TTC549 (cell line): ENCODE results near the gene MYPN.
"Not testable (repeated sequence)": the region's sequence is repeated elsewhere in the genome, so short reads cannot be mapped to it uniquely, and the experiment has no call there.

Experiments
- FAIRE-seq: peaks from 2 replicates; lab custom pipeline; 2012; peaks lifted over from hg19 to GRCh38; lab: Jason Lieb, UNC

The MYPN gene

DNA sequence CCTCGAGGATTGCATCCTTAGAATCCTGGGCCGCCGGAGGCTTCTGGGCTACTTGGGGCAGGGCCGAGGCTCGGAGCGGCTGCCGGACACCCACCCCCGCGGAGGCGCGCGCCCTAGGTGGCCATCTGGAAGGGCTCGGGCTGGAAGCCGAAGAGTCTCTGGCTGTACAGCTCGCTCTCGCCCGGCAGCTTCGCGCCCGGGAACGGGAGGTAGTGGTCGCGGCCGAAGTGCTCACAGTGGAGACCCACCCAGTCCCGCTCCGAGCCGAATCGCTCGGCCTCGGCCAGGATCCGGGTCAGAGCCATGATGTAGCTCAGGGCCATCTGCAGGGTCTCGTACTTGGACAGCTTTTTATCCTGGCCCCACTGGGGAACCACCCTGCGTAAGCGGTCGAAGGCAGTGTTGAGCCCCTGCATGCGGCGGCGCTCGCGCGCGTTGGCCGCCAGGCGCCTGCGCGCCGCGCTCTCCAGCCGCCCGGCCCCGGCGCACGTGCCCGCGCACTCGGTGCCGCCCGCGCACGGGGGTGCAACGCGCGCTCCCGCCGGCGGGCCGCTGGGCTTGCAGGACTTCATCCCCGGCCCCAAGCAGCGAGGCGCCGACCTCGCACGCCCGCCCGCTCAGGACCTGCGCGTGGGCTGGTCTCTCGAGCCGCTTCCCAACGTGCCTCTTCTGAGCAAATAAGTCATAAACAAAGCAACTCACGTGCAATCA lies 122.0 kb downstream of the MYPN start:
- no peak for FAIRE-seq

DNA sequence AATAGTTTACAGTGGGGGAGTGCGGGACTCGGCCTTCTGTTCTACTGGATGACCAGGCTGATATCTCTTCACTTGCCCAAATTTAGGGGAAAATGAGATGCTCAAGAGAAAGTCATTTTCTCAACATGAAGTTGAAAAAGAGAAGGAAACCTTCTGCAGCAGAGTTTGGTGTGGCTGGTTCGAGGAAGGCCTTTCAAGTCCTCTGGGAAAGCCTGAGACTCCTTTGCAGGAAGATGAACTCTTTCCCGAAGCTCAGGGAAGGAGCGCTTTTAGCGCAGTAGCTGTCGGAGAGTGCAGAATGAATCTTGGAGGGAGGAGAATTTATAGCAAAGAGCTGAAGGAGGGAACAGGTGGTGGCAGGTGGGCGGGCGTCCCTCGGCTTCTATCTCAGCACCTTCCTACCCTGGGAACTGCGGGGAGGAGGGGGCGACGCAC lies 122.5 kb downstream of the MYPN start, which contains the start of gene ATOH7:
Gene ATOH7, minus strand, starts transcription at position 297 of the 435 bp plus-strand sequence. CDS start 436 bp downstream, outside the sequence.
- FAIRE-seq: no peak

DNA sequence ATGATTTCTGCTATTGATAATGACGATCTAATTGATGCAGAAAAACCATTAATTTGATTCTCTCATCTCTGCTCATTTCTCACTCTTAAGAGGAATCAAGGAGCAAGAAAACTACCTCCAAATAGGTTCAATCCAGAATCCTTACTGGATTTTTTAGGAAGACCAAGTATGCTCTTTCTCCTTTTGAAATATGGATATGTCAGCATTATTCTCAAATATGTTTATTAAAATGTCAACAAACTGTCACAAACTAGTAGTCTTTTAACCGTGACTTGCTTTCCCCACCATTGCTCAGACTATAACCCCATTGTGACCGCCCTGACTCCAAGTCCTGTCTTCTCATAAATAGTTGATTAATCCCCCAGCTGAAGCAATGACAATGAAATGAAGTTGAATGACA lies 123.8 kb downstream of the MYPN start:
- FAIRE-seq: no peak

DNA sequence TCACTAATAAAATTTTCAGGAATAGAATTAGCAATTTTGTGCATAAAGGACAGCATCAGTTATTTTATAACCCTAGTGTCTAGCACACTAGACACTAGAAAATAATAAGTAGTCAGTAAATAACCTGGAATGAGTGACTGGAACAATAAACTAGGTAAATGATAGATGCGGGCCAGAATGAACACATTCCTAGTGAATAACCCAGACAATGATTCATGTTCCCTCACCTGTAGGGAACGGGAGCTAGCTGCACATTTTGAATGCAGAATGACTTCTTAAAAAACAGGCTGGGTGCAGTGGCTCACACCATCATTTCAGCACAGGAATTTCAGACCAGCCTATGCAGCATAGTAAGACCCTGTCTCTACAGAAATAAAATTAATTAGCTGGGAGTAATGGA lies 125.8 kb downstream of the MYPN start:
- no peak for FAIRE-seq

DNA sequence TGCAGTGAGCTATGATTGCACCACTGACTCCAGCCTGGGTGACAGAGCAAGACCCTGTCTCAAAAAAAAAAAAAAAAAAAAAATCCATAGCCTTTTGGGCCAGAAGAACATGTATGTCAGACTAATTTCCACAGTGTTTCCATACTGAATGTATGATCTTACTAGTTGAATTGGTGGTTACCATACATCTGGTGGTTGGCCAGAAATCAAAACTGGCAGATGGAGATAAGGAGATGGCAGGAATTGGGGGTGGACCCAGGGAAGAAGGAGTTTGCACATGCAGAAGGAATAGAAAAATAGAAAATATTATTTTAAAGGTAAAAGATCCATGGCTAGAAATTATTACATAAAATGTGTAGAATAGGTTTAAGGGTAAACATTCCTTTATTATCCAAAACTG lies 126.3 kb downstream of the MYPN start:
- FAIRE-seq: no peak

DNA sequence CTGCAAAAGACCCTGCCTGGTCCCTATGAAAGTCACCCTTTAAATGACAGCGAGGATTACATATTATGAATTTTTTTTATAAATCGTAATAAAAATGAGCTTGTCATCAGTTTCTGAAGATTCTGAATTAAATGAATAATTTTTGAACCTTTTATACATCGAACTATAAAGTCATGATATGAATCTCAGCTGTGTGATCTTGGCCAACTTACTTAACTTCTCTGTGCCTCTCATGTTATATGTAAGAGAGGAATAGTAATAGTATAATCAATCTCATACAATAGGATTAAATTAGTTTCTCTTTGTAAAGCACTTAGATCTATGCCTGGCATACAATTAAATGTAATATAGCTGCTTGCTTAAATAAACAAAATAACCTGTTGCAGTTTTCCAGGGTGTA lies 127.9 kb downstream of the MYPN start:
- no peak for FAIRE-seq

DNA sequence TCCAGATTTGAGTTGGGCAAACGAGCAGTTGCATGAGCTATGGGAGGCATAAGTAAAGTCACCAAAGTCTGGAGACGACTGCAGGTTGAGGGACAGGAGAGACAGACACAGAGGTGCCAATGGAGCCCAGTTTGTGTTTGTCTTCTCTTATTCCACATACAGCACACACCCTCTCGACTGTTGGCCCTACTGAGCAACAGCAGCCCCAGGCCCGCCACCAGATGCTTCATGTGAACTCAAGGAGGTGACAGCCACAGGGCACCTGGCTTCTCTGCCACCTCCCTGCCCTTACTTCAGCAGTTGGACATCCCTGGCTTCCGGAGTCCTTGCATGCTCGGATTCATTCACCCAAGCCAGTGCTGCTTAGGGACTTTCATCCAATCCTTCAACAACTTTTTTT lies 129.1 kb downstream of the MYPN start:
- FAIRE-seq: no peak

DNA sequence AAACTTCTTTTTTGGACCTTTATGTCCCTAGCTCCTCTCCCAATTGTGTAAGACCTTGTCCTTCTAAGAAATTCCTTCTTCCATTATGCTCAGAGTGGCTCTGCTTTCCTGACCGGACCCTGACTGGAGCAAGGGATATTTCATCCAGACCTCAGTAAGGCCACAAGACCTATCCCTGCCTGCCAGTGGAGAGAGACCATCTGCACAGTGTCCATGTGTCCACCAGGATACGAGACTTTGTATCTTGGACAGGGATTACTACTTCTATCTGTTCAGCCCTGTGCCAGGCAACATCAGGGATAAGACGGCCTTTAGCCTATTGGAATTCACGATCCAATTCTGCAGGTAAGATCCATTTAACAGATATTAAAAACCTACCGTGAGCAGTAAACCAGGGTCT lies 129.8 kb downstream of the MYPN start:
- FAIRE-seq: no peak

DNA sequence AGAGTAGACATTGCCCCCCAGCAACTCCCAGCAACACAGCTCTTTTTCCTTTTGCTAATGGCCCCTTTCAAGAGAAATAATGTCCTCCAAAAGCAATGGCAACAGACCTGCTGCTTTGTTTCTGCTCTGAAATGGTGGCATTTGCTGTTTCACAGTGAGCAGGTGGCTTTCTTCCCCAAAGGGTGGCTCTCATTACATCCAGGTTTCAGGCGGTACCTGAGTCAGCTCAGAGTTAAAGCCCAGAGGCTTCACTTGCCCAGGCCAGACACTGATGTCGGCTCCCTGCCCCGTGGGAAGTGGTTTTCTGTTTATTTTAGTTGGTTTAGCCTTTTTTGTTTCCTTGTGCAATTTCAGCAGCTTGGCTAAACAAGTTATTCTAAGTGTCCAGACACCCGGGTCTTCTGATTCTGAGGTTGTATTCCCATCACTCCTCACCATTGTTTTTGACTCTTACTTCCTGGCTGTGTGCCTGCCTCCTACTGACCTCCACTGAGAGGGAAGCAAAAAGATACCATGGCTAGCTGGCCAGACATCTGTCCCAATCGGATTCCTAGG lies 130.4 kb downstream of the MYPN start:
- no peak for FAIRE-seq

DNA sequence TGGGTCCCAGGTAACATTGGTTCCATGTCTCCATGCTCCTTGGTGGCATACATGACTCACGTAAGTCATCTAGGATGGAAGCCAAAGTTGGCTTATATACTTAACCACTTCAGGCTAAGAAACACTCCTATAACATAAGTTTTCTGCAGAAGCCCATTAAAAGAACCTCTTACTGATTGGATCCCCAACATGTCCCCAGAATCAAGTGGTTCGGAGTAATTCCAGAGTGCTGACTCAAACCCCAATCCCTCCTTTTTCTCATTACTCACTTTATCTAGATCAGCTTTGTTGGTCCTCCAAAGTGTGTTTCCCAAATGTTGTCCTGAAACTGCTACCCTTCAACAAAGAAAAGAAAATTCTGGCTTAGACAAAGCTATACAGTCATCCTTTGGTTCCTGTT lies 132.8 kb downstream of the MYPN start:
- FAIRE-seq: no peak

DNA sequence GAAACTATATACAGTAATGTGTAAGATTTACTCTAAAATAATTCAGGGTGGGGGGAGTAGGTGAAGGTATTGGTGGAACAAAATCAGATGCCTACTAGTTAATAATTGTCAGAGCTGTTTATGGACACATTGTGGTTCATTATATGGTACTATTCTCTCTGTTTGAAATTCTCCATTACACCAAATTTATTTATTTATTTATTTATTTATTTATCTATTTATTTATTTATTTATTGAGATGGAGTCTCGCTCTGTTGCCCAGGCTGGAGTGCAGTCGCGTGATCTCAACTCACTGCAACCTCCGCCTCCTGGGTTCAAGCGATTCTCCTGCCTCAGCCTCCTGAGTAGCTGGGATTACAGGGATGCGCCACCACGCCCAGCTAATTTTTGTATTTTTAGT lies 137.1 kb downstream of the MYPN start:
- FAIRE-seq: not testable (repeated sequence)

DNA sequence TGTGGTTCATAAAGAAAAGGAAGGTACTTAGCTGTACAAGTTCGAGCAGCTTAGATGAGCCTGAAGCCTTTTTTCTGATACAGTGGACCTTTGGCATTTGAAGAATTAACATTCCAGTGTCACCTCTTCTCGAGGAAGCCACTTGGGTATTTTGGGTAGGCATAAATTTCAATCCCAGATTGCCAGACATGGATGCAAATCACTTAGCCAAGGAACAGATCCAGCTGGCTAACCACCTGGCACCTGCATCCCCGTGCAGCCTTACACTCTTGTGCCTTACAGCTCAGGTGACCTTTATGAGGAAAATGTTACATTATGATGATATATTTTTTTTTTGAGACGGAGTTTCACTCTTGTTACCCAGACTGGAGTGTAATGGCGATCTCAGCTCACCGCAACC lies 138.6 kb downstream of the MYPN start:
- no peak for FAIRE-seq

DNA sequence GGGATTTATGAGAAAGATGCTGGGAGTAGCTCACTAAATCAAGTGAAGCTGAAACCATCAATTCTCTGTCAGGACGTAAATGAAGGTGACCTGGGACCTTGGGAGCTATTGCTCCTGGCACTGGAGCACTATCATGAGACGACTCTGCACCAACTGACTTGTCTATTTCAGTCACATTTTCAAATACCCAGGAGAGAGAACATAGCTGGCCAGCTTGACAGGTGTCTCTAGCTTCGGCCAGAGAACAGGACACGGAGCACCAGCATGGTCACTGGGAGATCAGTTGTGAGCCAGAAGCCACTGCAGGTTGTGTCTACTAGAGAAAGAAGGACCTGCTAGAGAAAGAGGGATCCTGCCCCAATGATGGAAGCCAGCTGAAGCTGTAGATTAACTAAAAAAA lies 140.0 kb downstream of the MYPN start:
- FAIRE-seq: no peak

DNA sequence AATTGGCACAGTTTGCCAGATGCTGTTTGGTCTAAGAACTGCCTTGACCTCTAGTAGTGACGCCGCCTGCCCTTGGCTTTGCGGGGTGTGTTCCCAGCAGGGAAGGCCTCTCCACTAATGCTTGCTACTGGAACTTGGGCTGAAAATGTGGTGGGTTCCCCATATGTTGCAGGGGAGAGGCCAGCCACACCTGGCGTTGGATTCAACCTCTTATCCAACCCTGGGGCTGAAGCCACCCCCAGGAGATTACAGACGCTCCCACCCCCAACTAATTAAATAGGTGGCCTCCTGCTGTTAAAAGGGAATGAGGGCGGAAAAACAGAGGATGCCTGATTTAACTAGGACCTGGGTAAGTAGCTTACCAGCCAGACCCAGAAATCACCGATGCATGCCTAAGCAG lies 141.9 kb downstream of the MYPN start:
- FAIRE-seq: no peak

DNA sequence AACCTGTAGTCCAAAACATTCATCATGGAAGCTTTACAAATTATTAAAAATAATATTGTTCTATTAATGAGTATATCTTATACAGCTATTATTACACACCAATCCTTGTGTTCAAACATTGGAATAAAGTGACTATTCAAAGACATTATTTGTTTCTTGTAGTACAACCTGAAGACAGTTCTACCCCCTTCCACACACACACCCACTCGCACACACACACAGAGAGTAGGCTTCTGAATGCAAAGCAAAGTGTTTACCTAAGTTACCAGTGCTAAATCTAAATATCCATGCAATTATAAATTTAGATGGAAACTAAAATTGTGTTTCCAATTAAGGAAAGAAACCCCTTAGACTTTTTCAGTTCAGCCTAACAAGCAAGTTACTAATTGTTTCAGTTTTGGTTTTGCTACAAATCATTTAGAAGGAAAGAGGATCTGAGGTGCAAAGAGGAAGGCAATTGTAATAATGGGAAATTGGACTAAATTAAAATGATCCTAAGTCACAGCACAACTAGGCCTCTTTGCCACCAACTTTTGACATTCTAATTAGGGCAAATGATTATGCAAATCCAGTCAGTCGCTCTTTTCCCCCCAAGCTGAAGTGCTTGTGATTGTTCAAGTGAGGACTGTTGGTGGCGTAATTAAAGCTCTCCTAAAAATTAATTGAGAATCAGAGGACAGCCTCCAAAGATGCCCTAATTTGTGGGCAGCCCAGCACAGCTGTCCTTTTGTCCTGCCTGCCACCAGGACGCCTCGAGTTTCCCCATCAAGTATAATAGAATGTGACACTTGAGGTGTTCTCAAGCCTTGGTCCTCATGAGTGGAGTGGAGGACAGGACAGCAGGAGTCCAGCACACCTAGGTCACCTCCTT lies 142.6 kb downstream of the MYPN start:
- no peak for FAIRE-seq

DNA sequence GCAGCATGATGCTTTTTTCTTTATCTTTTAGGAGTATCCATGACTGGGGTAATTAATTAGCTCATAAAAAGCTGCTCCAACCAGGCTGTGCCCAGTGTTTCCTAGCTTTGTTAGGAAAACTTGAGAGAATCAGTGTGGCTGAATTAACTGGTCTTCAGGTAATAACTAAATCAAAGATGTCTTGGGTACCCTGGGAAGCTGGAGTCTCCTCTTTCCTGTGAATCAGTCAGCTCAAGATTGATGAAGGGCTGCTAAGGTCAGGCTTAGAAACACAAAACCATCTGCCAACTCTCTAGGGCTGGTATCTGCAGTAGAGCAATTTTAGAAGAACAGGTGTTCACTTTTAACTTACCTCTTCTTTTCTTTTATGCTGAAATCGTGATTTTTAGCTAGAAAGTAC lies 144.1 kb downstream of the MYPN start:
- FAIRE-seq: no peak

DNA sequence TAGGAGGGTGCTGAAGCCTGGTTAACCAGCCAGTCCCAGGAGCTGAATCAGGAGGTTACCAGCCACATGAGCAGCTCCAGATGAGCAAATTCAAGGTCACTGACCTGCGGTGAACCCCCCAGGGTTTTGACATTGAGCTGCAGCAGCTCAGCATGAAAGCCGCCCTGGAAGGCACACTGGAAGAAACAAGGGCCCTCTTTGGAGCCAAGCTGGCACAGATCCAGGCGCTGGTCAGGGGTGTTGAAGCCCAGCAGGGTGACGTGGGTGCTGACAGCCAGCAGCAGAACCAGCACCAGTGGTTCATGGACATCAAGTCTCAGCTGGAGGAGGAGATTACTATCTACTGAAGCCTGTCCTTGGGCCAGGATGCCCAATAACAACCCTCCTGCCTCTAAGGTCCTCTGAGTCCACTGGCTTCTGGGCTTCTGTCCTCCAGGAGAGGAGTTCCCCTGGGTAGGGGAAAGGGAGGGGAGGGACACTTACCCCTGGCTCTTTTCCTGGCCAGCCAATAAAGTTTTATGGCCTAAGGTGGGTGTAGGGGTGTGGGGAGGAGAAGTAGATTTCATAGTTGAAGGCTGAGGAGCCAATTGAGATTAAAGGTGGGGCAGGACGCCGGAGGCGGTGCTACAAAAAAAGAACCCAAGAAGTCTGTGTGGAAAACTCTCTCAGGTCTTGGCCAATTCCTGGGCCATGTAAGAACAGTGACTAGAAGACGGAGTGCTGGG lies 152.0 kb downstream of the MYPN start:
- FAIRE-seq: no peak
